ENCODE results near the gene KRTAP5-10. TPM values are rescaled to one million over a fixed set of nuclear protein-coding genes. Genes with fewer than 3 reads are reported as not detected.
A peak's percentile ranks its signal among the peaks of the same experiment; 100 is the strongest.
"Not testable (repeated sequence)": the region's sequence is repeated elsewhere in the genome, so short reads cannot be mapped to it uniquely, and the experiment has no call there.

The KRTAP5-10 gene
- total RNA-seq, 2 donors from 2014 or later, result not detected

GRCh38 chr11:71588822-71589545 is 23.6 kb downstream of the KRTAP5-10 start:
- H3K4me3 ChIP-seq; H3K27ac ChIP-seq; H3K36me3 ChIP-seq; H3K9me3 ChIP-seq; DNase-seq (ENCODE audit: low spot score); H3K4me1 ChIP-seq (replicated peaks); H3K27me3 ChIP-seq (replicated peaks; ENCODE audit: insufficient read depth); intact Hi-C loops (cut with DNase I): not testable (repeated sequence)
- 59% methylated on average over 11 of the region's 11 CpGs for WGBS

GRCh38 chr11:71589546-71589920 is 24.2 kb downstream of the KRTAP5-10 start:
- H3K4me1 ChIP-seq (replicated peaks); H3K4me3 ChIP-seq; H3K36me3 ChIP-seq; DNase-seq (ENCODE audit: low spot score); intact Hi-C loops (cut with DNase I); H3K27ac ChIP-seq; H3K27me3 ChIP-seq (replicated peaks; ENCODE audit: insufficient read depth); H3K9me3 ChIP-seq: not testable (repeated sequence)
- 50% methylated on average over 8 of the region's 8 CpGs for WGBS

- H3K27me3 ChIP-seq (replicated peaks; ENCODE audit: insufficient read depth); H3K4me3 ChIP-seq; H3K27ac ChIP-seq; H3K36me3 ChIP-seq; H3K4me1 ChIP-seq (replicated peaks); intact Hi-C loops (cut with DNase I); H3K9me3 ChIP-seq; DNase-seq (ENCODE audit: low spot score): not testable (repeated sequence)
- 63% methylated on average over 11 of the region's 11 CpGs for WGBS
These were observed 37.9 kb downstream of the KRTAP5-10 start for GRCh38 chr11:71603221-71603620.

GRCh38 chr11:71604798-71605488 is 39.6 kb downstream of the KRTAP5-10 start:
- H3K36me3 ChIP-seq; H3K27ac ChIP-seq; DNase-seq (ENCODE audit: low spot score); H3K4me1 ChIP-seq (replicated peaks); H3K4me3 ChIP-seq; H3K27me3 ChIP-seq (replicated peaks; ENCODE audit: insufficient read depth); H3K9me3 ChIP-seq; intact Hi-C loops (cut with DNase I): not testable (repeated sequence)
- WGBS, result 32% methylated on average over 8 of the region's 17 CpGs
- peak in 3 of 4 experiments; percentile 43 to 57 (median 50) for TF ChIP-seq CTCF (IDR thresholded peaks at IDR 0.05)

GRCh38 chr11:71606853-71607519 is 41.6 kb downstream of the KRTAP5-10 start:
- not testable (repeated sequence) for H3K27ac ChIP-seq

GRCh38 chr11:71607520-71608216 is 42.3 kb downstream of the KRTAP5-10 start:
- intact Hi-C loops (cut with DNase I); H3K4me3 ChIP-seq; H3K4me1 ChIP-seq (replicated peaks); H3K36me3 ChIP-seq; H3K27me3 ChIP-seq (replicated peaks; ENCODE audit: insufficient read depth); H3K9me3 ChIP-seq; DNase-seq (ENCODE audit: low spot score); H3K27ac ChIP-seq: not testable (repeated sequence)
- 4% methylated on average over 55 of the region's 59 CpGs for WGBS

More at GRCh38 chr11:71606853-71607519, 41.6 kb downstream of the KRTAP5-10 start:
- H3K4me3 ChIP-seq; H3K4me1 ChIP-seq (replicated peaks); H3K27me3 ChIP-seq (replicated peaks; ENCODE audit: insufficient read depth); intact Hi-C loops (cut with DNase I); DNase-seq (ENCODE audit: low spot score); H3K9me3 ChIP-seq; H3K36me3 ChIP-seq: not testable (repeated sequence)
- WGBS, result 23% methylated on average over 37 of the region's 48 CpGs

- WGBS, result no CpG with 5 or more reads among the region's 21 CpGs
- H3K4me3 ChIP-seq; H3K9me3 ChIP-seq; H3K27ac ChIP-seq; H3K27me3 ChIP-seq (replicated peaks; ENCODE audit: insufficient read depth); H3K36me3 ChIP-seq; H3K4me1 ChIP-seq (replicated peaks); DNase-seq (ENCODE audit: low spot score); intact Hi-C loops (cut with DNase I): not testable (repeated sequence)
These were observed 42.9 kb downstream of the KRTAP5-10 start for GRCh38 chr11:71608272-71608671.

- WGBS, result 68% methylated on average over 21 of the region's 21 CpGs
- H3K9me3 ChIP-seq; H3K36me3 ChIP-seq; H3K4me3 ChIP-seq; H3K27ac ChIP-seq; H3K4me1 ChIP-seq (replicated peaks); intact Hi-C loops (cut with DNase I); DNase-seq (ENCODE audit: low spot score); H3K27me3 ChIP-seq (replicated peaks; ENCODE audit: insufficient read depth): not testable (repeated sequence)
These were observed 46.0 kb downstream of the KRTAP5-10 start for GRCh38 chr11:71611218-71611910.

GRCh38 chr11:71613931-71614330 is 48.6 kb downstream of the KRTAP5-10 start:
- WGBS, result 82% methylated on average over 7 of the region's 7 CpGs
- H3K27ac ChIP-seq; DNase-seq (ENCODE audit: low spot score); H3K4me3 ChIP-seq; intact Hi-C loops (cut with DNase I); H3K36me3 ChIP-seq; H3K27me3 ChIP-seq (replicated peaks; ENCODE audit: insufficient read depth); H3K4me1 ChIP-seq (replicated peaks); H3K9me3 ChIP-seq: not testable (repeated sequence)

GRCh38 chr11:71614366-71614917 is 49.1 kb downstream of the KRTAP5-10 start:
- H3K4me1 ChIP-seq (replicated peaks); intact Hi-C loops (cut with DNase I); H3K36me3 ChIP-seq; H3K4me3 ChIP-seq; H3K27ac ChIP-seq; H3K27me3 ChIP-seq (replicated peaks; ENCODE audit: insufficient read depth); DNase-seq (ENCODE audit: low spot score); H3K9me3 ChIP-seq: not testable (repeated sequence)
- WGBS, result 57% methylated on average over 15 of the region's 15 CpGs

Data from prostate gland (tissue), 2 donors.